Measurements from ENCODE around the gene NADK2. TPM values are rescaled to one million over a fixed set of nuclear protein-coding genes. Genes with fewer than 3 reads are reported as not detected.

The NADK2 gene
- total and polyA plus RNA-seq, 10 of the 15 experiments (the other 5 are each of a cell fraction or from before 2014, with no cell fraction given), result 2.4 to 9.0 (median 6.3) TPM

DNA sequence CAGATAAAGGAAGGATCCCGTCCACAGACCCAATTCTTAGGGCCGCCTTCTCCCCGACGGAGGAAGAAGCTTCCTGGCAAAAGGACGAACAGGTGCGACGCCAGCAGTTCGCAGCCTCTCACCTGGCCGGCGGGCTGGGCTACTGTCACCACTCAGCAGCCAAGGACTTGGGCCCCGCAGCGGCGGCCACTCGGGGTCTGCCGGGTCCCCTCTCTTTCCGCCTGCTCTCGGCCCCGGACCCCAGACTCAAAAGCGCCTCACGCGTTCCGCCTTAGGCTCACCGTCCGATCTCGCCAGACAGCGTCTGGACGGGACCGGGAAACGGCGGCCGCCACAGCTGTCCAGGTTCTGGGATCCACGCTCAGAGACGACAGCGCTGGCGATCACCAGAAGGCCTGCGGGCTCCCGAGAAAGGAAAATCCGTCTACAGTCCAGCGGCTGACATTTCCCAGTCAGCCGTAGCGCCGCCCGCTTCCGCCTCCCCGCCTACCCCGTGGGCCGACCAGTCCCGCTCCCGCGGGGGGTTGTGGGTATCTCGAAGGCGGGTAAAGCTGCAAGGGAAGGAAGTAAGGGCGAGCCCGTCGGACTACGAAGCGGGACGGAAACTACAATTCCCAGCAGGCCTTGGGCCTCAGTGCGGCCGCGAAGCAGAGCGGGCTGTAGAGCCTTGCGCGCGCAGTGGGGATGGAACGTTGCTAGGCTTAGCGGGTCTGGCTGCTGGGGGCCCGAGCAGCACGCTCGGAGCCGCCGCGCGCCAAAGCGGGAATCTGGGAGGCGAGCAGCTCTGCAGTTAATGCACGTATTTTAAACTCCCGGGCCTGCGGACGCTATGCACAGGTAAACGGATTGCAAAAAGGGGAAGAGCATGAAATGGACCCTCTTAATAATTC, 90.0 kb downstream of the NADK2 start, which contains the start of the genes LMBRD2 and SKP2 (continued):
- TF ChIP-seq, protein P1, sequence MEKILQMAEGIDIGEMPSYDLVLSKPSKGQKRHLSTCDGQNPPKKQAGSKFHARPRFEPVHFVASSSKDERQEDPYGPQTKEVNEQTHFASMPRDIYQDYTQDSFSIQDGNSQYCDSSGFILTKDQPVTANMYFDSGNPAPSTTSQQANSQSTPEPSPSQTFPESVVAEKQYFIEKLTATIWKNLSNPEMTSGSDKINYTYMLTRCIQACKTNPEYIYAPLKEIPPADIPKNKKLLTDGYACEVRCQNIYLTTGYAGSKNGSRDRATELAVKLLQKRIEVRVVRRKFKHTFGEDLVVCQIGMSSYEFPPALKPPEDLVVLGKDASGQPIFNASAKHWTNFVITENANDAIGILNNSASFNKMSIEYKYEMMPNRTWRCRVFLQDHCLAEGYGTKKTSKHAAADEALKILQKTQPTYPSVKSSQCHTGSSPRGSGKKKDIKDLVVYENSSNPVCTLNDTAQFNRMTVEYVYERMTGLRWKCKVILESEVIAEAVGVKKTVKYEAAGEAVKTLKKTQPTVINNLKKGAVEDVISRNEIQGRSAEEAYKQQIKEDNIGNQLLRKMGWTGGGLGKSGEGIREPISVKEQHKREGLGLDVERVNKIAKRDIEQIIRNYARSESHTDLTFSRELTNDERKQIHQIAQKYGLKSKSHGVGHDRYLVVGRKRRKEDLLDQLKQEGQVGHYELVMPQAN (conservative IDR thresholded peaks at IDR 0.05), result peak; percentile 63
- TF ChIP-seq IKZF1 (conservative IDR thresholded peaks at IDR 0.05), result peak; percentile 94
- TF ChIP-seq PAX8 (IDR thresholded peaks at IDR 0.05), result no peak
- no peak for TF ChIP-seq SMAD1 (IDR thresholded peaks at IDR 0.05; ENCODE audit: low read depth, partially characterized antibody)
- TF ChIP-seq POLR2AphosphoS5 (IDR thresholded peaks at IDR 0.05; ENCODE audit: low read length), result peak; percentile 60; the same call in 1 of the 2 replicates
- peak; percentile 82 for TF ChIP-seq CREB1 (IDR thresholded peaks at IDR 0.05; ENCODE audit: low read depth)
- peak; percentile 47; the same call in 1 of the 2 replicates for TF ChIP-seq SPI1 (IDR thresholded peaks at IDR 0.05; ENCODE audit: borderline replicate concordance, insufficient read depth, low read depth, low read length)
- no peak; the same call in 1 of the 2 replicates for TF ChIP-seq SIN3A (IDR thresholded peaks at IDR 0.05; ENCODE audit: low read depth, low read length)
- TF ChIP-seq YY1 (IDR thresholded peaks at IDR 0.05; ENCODE audit: low read depth, low read length), result peak; percentile 87
- peak in 1 of 2 experiments; percentile 54; a peak in 1 of 3 replicates for TF ChIP-seq EGR1 (IDR thresholded peaks at IDR 0.05; ENCODE audit: borderline replicate concordance in 1 of 2, low read depth in 2 of 2, low read length in 2 of 2)
- TF ChIP-seq HDGF (IDR thresholded peaks at IDR 0.05), result peak; percentile 88
- TF ChIP-seq PAX5 (IDR thresholded peaks at IDR 0.05; ENCODE audit: borderline replicate concordance, low read depth, low read length), result peak; percentile 35; the same call in 1 of the 2 replicates
- TF ChIP-seq NFXL1 (IDR thresholded peaks at IDR 0.05; ENCODE audit: borderline replicate concordance), result 0 out of 2 replicates have a peak, but pooled peaks have one; percentile 17
- TF ChIP-seq SIX5 (IDR thresholded peaks at IDR 0.05; ENCODE audit: low read depth, low read length, severe bottlenecking), result peak; percentile 88
- 0 out of 2 replicates have a peak, but pooled peaks have one; percentile 53 for TF ChIP-seq GATAD2B (conservative IDR thresholded peaks at IDR 0.05; ENCODE audit: low read depth)
- TF ChIP-seq, protein P2, sequence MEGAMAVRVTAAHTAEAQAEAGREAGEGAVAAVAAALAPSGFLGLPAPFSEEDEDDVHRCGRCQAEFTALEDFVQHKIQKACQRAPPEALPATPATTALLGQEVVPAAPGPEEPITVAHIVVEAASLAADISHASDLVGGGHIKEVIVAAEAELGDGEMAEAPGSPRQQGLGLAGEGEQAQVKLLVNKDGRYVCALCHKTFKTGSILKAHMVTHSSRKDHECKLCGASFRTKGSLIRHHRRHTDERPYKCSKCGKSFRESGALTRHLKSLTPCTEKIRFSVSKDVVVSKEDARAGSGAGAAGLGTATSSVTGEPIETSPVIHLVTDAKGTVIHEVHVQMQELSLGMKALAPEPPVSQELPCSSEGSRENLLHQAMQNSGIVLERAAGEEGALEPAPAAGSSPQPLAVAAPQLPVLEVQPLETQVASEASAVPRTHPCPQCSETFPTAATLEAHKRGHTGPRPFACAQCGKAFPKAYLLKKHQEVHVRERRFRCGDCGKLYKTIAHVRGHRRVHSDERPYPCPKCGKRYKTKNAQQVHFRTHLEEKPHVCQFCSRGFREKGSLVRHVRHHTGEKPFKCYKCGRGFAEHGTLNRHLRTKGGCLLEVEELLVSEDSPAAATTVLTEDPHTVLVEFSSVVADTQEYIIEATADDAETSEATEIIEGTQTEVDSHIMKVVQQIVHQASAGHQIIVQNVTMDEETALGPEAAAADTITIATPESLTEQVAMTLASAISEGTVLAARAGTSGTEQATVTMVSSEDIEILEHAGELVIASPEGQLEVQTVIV (IDR thresholded peaks at IDR 0.05; ENCODE audit: borderline replicate concordance, partially characterized antibody), result peak; percentile 90
- no peak; the same call in 1 of the 2 replicates for TF ChIP-seq TBL1XR1 (IDR thresholded peaks at IDR 0.05; ENCODE audit: low read depth, low read length)
- no peak for TF ChIP-seq EZH2 (IDR thresholded peaks at IDR 0.05; ENCODE audit: borderline replicate concordance, control insufficient read depth, low read depth, low read length)
- TF ChIP-seq RB1 (IDR thresholded peaks at IDR 0.05; ENCODE audit: borderline replicate concordance), result peak; percentile 93
- peak; percentile 71; the same call in 1 of the 2 replicates for TF ChIP-seq TAF1 (IDR thresholded peaks at IDR 0.05; ENCODE audit: borderline replicate concordance, low read depth, low read length)
- TF ChIP-seq IKZF2 (IDR thresholded peaks at IDR 0.05), result no peak; a peak in 1 of 4 replicates
- TF ChIP-seq CHD2 (IDR thresholded peaks at IDR 0.05; ENCODE audit: borderline replicate concordance, low read depth, low read length), result peak; percentile 67; the same call in 1 of the 2 replicates
- 0 out of 2 replicates have a peak, but pooled peaks have one; percentile 15 for TF ChIP-seq ZNF24 (IDR thresholded peaks at IDR 0.05)
- peak; percentile 51; the same call in 1 of the 2 replicates for TF ChIP-seq SREBF1 (IDR thresholded peaks at IDR 0.05; ENCODE audit: low read length)
- peak; percentile 69; the same call in 1 of the 2 replicates for TF ChIP-seq SMAD5 (IDR thresholded peaks at IDR 0.05; ENCODE audit: low read depth)
- peak; percentile 70; the same call in 1 of the 2 replicates for TF ChIP-seq CBFB (IDR thresholded peaks at IDR 0.05; ENCODE audit: low read depth)
- TF ChIP-seq POU2F2 (IDR thresholded peaks at IDR 0.05; ENCODE audit: borderline replicate concordance, low read depth, low read length), result 0 out of 3 replicates have a peak, but pooled peaks have one; percentile 8
